Fibroblast of skin of left quadriceps (primary cell): Measurements from ENCODE around the gene CCNF.
"Not testable (repeated sequence)": the region's sequence is repeated elsewhere in the genome, so short reads cannot be mapped to it uniquely, and the experiment has no call there.

ENCODE experiments used
- DNase-seq, 2 experiments: peaks; one replicate each; pipeline ENCODE4 v3.0.0-alpha.2; 2013; ENCODE audit warnings: low read depth in 2 of 2

Gene CCNF

GRCh38 chr16:2429034-2429770 is at the start of gene CCNF:
TSS of gene CCNF (plus strand) at chr16:2429447. CDS start at chr16:2429482, 35 bp downstream.
- DNase-seq = peak; percentile 89

GRCh38 chr16:2383501-2383900 is 45.7 kb upstream of the CCNF start:
- no peak for DNase-seq

- DNase-seq = no peak
These were observed 44.8 kb upstream of the CCNF start for GRCh38 chr16:2384426-2384825.

- DNase-seq = no peak
These were observed 43.9 kb upstream of the CCNF start for GRCh38 chr16:2385190-2385836.

- DNase-seq = not testable (repeated sequence)
These were observed 43.3 kb upstream of the CCNF start for GRCh38 chr16:2385982-2386381.

- DNase-seq = no peak
These were observed 42.3 kb upstream of the CCNF start for GRCh38 chr16:2386990-2387389.

GRCh38 chr16:2388139-2388874 is 40.9 kb upstream of the CCNF start:
- no peak for DNase-seq

- DNase-seq = no peak
These were observed 40.3 kb upstream of the CCNF start for GRCh38 chr16:2388875-2389433.

- no peak for DNase-seq
These were observed 37.2 kb upstream of the CCNF start for GRCh38 chr16:2392025-2392424.

- no peak for DNase-seq
These were observed 30.7 kb upstream of the CCNF start for GRCh38 chr16:2398520-2398919.

- DNase-seq = no peak
These were observed 25.1 kb upstream of the CCNF start for GRCh38 chr16:2404099-2404498.

- no peak for DNase-seq
These were observed 14.2 kb upstream of the CCNF start for GRCh38 chr16:2415085-2415484.

GRCh38 chr16:2420035-2420434 is 9.2 kb upstream of the CCNF start:
- no peak for DNase-seq

GRCh38 chr16:2422123-2422867 is 7.0 kb upstream of the CCNF start:
- no peak for DNase-seq

GRCh38 chr16:2424061-2425007 is 4.9 kb upstream of the CCNF start:
- no peak for DNase-seq

GRCh38 chr16:2425008-2425518 is 4.2 kb upstream of the CCNF start:
- no peak for DNase-seq

- DNase-seq = no peak
These were observed 3.3 kb upstream of the CCNF start for GRCh38 chr16:2425825-2426430.

GRCh38 chr16:2426941-2427361 is 2.3 kb upstream of the CCNF start:
- no peak for DNase-seq

GRCh38 chr16:2427526-2427925 is 1.7 kb upstream of the CCNF start:
- no peak for DNase-seq
